ENCODE data around the gene GJC1.

DNA sequence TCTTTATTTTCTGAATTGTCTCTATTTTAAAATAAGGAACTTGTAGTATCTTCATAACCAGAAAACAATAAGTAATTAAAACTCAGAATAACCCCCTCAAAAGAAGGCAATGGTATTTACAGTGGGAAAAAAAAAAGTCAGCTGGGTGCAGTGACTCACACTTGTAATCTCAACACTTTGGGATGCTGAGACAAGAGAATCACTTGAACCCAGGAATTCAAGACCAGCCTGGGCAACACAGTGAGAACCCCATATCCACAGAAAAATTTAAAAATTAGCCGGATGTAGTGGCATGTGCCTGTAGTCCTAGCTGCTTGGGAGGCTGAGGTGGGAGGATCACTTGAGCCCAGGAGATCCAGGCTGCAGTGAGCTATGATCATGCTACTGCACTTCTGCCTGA is 37.8 kb downstream of the GJC1 start:
- TF ChIP-seq, protein P1, sequence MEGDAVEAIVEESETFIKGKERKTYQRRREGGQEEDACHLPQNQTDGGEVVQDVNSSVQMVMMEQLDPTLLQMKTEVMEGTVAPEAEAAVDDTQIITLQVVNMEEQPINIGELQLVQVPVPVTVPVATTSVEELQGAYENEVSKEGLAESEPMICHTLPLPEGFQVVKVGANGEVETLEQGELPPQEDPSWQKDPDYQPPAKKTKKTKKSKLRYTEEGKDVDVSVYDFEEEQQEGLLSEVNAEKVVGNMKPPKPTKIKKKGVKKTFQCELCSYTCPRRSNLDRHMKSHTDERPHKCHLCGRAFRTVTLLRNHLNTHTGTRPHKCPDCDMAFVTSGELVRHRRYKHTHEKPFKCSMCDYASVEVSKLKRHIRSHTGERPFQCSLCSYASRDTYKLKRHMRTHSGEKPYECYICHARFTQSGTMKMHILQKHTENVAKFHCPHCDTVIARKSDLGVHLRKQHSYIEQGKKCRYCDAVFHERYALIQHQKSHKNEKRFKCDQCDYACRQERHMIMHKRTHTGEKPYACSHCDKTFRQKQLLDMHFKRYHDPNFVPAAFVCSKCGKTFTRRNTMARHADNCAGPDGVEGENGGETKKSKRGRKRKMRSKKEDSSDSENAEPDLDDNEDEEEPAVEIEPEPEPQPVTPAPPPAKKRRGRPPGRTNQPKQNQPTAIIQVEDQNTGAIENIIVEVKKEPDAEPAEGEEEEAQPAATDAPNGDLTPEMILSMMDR (conservative IDR thresholded peaks at IDR 0.05 in 1 of 2, IDR thresholded peaks at IDR 0.05 in 1 of 2; ENCODE audit: extremely low read depth in 1 of 2, insufficient read depth in 1 of 2, low read depth in 1 of 2, low read length in 2 of 2): no peak
- no peak for TF ChIP-seq EZH2 (IDR thresholded peaks at IDR 0.05; ENCODE audit: borderline replicate concordance, low read length)
